Large intestine (tissue), 3 donors: ENCODE results near the gene NAA10. TPM values are rescaled to one million over a fixed set of nuclear protein-coding genes. Genes with fewer than 3 reads are reported as not detected.

ENCODE experiments used
- DNase-seq, 2 donors: peaks; one replicate each; pipeline versions ENCODE4 v3.0.0 to v3.0.0-alpha.2; 2013
- H3K27ac ChIP-seq: one replicate; pipeline ENCODE4 v1.5.1; 2013; ENCODE audit warnings: low read length
- H3K27me3 ChIP-seq: 2 replicates; pipeline ENCODE4 v1.6.1; 2013; ENCODE audit warnings: low read length; ENCODE audit not compliant: control insufficient read depth, insufficient read depth
- H3K36me3 ChIP-seq: 2 replicates; pipeline ENCODE4 v1.6.1; 2013; ENCODE audit warnings: low read length; ENCODE audit not compliant: control insufficient read depth, insufficient read depth
- H3K4me1 ChIP-seq: one replicate; pipeline ENCODE4 v1.6.1; 2013; ENCODE audit warnings: low read length; ENCODE audit not compliant: control insufficient read depth, insufficient read depth
- H3K4me3 ChIP-seq: one replicate; pipeline ENCODE4 v1.5.1; 2013; ENCODE audit warnings: low read length
- H3K9me3 ChIP-seq: one replicate; pipeline ENCODE4 v1.6.1; 2013; ENCODE audit warnings: mild to moderate bottlenecking, low read depth, low read length, moderate library complexity; ENCODE audit not compliant: control insufficient read depth
- WGBS: methylation state at CpG from one replicate; pipeline ENCODE4 v1.1.5; 2013; ENCODE audit warnings: low lambda C conversion rate; ENCODE audit not compliant: insufficient coverage; 5-methylcytosine and 5-hydroxymethylcytosine counted together
- polyA plus RNA-seq: library from polyadenylated mRNA; unstranded; fragments of 120-200 nt; gene quantifications from one replicate; pipeline ENCODE4 v1.2.1, GENCODE V29; 2013

The NAA10 gene
- polyA plus RNA-seq, 1 donor = 73.6 TPM

- Histone ChIP-seq H3K4me1 (peaks cover 23% of the 10 kb centered on the region), H3K4me3 (no peak overlapping the region), H3K27ac (peak overlapping the region; percentile 17), H3K36me3 (peaks cover 35% of the 10 kb centered on the region), H3K9me3 (no peaks in the 10 kb centered on the region), H3K27me3 (no peaks in the 10 kb centered on the region)
- no peak for DNase-seq
- no CpG with 5 or more reads among the region's 14 CpGs for WGBS
Observed at GRCh38 chrX:153966841-153967535, 32.2 kb upstream of the NAA10 start.

GRCh38 chrX:153966283-153966688, 31.4 kb upstream of the NAA10 start:
- no peak for DNase-seq
- Histone ChIP-seq H3K4me3 (no peak overlapping the region), H3K9me3 (no peaks in the 10 kb centered on the region), H3K27ac (no peak overlapping the region), H3K27me3 (no peaks in the 10 kb centered on the region), H3K36me3 (peaks cover 43% of the 10 kb centered on the region), H3K4me1 (peaks cover 23% of the 10 kb centered on the region)
- no CpG with 5 or more reads among the region's 15 CpGs for WGBS

GRCh38 chrX:153965406-153965805, 30.6 kb upstream of the NAA10 start:
- no peak for DNase-seq
- H3K4me3 ChIP-seq = no peak overlapping the region
- peaks cover 51% of the 10 kb centered on the region for H3K36me3 ChIP-seq
- no CpG with 5 or more reads among the region's 5 CpGs for WGBS
- H3K9me3 ChIP-seq = no peaks in the 10 kb centered on the region
- peaks cover 23% of the 10 kb centered on the region for H3K4me1 ChIP-seq
- no peak overlapping the region for H3K27ac ChIP-seq
- H3K27me3 ChIP-seq = no peaks in the 10 kb centered on the region

GRCh38 chrX:153964105-153964504, 29.3 kb upstream of the NAA10 start:
- H3K4me1 ChIP-seq = peaks cover 19% of the 10 kb centered on the region
- DNase-seq = no peak
- no CpG with 5 or more reads among the region's 14 CpGs for WGBS
- no peak overlapping the region for H3K27ac ChIP-seq
- H3K4me3 ChIP-seq = no peak overlapping the region
- H3K9me3 ChIP-seq = no peaks in the 10 kb centered on the region
- H3K27me3 ChIP-seq = no peaks in the 10 kb centered on the region
- peaks cover 64% of the 10 kb centered on the region for H3K36me3 ChIP-seq

GRCh38 chrX:153963546-153963945, 28.7 kb upstream of the NAA10 start:
- H3K27me3 ChIP-seq = no peaks in the 10 kb centered on the region
- H3K4me1 ChIP-seq = peaks cover 16% of the 10 kb centered on the region
- no peak overlapping the region for H3K4me3 ChIP-seq
- H3K9me3 ChIP-seq = no peaks in the 10 kb centered on the region
- no peak overlapping the region for H3K27ac ChIP-seq
- no peak for DNase-seq
- WGBS = no CpG with 5 or more reads among the region's 12 CpGs
- H3K36me3 ChIP-seq = peaks cover 70% of the 10 kb centered on the region

GRCh38 chrX:153961292-153961691, 26.5 kb upstream of the NAA10 start:
- H3K9me3 ChIP-seq = no peaks in the 10 kb centered on the region
- no peak for DNase-seq
- H3K27me3 ChIP-seq = no peaks in the 10 kb centered on the region
- no peak overlapping the region for H3K27ac ChIP-seq
- H3K36me3 ChIP-seq = peaks cover 83% of the 10 kb centered on the region
- H3K4me3 ChIP-seq = no peak overlapping the region
- no CpG with 5 or more reads among the region's 11 CpGs for WGBS
- H3K4me1 ChIP-seq = no peaks in the 10 kb centered on the region

GRCh38 chrX:153960786-153961185, 25.9 kb upstream of the NAA10 start:
- no peaks in the 10 kb centered on the region for H3K27me3 ChIP-seq
- WGBS = no CpG with 5 or more reads among the region's 22 CpGs
- H3K4me1 ChIP-seq = no peaks in the 10 kb centered on the region
- no peak for DNase-seq
- H3K36me3 ChIP-seq = peaks cover 88% of the 10 kb centered on the region
- H3K9me3 ChIP-seq = no peaks in the 10 kb centered on the region
- no peak overlapping the region for H3K4me3 ChIP-seq
- no peak overlapping the region for H3K27ac ChIP-seq

- Histone ChIP-seq H3K36me3 (peaks cover 91% of the 10 kb centered on the region), H3K4me1 (no peaks in the 10 kb centered on the region), H3K9me3 (no peaks in the 10 kb centered on the region), H3K4me3 (no peak overlapping the region), H3K27ac (no peak overlapping the region), H3K27me3 (no peaks in the 10 kb centered on the region)
- no peak for DNase-seq
- no CpG with 5 or more reads among the region's 16 CpGs for WGBS
Observed at GRCh38 chrX:153960077-153960476, 25.2 kb upstream of the NAA10 start.

- H3K9me3 ChIP-seq = no peaks in the 10 kb centered on the region
- no peak for DNase-seq
- no CpG with 5 or more reads among the region's 15 CpGs for WGBS
- no peak overlapping the region for H3K4me3 ChIP-seq
- no peaks in the 10 kb centered on the region for H3K27me3 ChIP-seq
- no peak overlapping the region for H3K27ac ChIP-seq
- peaks cover 89% of the 10 kb centered on the region for H3K36me3 ChIP-seq
- no peaks in the 10 kb centered on the region for H3K4me1 ChIP-seq
Observed at GRCh38 chrX:153959649-153960048, 24.8 kb upstream of the NAA10 start.

GRCh38 chrX:153958605-153959004, 23.8 kb upstream of the NAA10 start:
- no CpG with 5 or more reads among the region's 14 CpGs for WGBS
- Histone ChIP-seq H3K27ac (no peak overlapping the region), H3K4me1 (no peaks in the 10 kb centered on the region), H3K9me3 (no peaks in the 10 kb centered on the region), H3K36me3 (peaks cover 86% of the 10 kb centered on the region), H3K4me3 (no peak overlapping the region), H3K27me3 (no peaks in the 10 kb centered on the region)
- no peak for DNase-seq

- H3K4me1 ChIP-seq = peaks cover 4% of the 10 kb centered on the region
- no CpG with 5 or more reads among the region's 17 CpGs for WGBS
- H3K36me3 ChIP-seq = peaks cover 85% of the 10 kb centered on the region
- H3K27ac ChIP-seq = no peak overlapping the region
- H3K27me3 ChIP-seq = no peaks in the 10 kb centered on the region
- H3K9me3 ChIP-seq = no peaks in the 10 kb centered on the region
- H3K4me3 ChIP-seq = no peak overlapping the region
- DNase-seq = no peak
Observed at GRCh38 chrX:153957224-153957623, 22.4 kb upstream of the NAA10 start.
